Body of pancreas (tissue), 4 donors: ENCODE results near the gene ARHGAP32. TPM values are rescaled to one million over a fixed set of nuclear protein-coding genes. Genes with fewer than 3 reads are reported as not detected.
"Not testable (repeated sequence)": the region's sequence is repeated elsewhere in the genome, so short reads cannot be mapped to it uniquely, and the experiment has no call there.

ENCODE experiments used
- ATAC-seq: fragments of 150-250 bp; one replicate; pipeline ENCODE4 v1.9.1; 2016
- DNase-seq, 4 donors: peaks; one replicate each; pipeline ENCODE4 v3.0.0-alpha.2; 2019
- H3K27ac ChIP-seq, 4 donors: fragments of 200-600 bp; sonication (generic); 1 replicate in 3 of 4; 2 replicates in 1 of 4; pipeline versions ENCODE4 v1.5.1 to v1.6.1; 2016 to 2019; ENCODE audit warnings: mild to moderate bottlenecking in 1 of 4, mixed read lengths in 1 of 4, moderate library complexity in 1 of 4
- H3K27me3 ChIP-seq, 2 donors: fragments of 200-600 bp; sonication (generic); one replicate each; pipeline ENCODE4 v1.6.0; 2016; ENCODE audit warnings: mild to moderate bottlenecking in 1 of 2
- H3K36me3 ChIP-seq, 2 donors: fragments of 200-600 bp; sonication (generic); replicated peaks in 1 of 2; 2 replicates each; pipeline ENCODE4 v1.5.1; 2016; ENCODE audit warnings: low read depth in 2 of 2; ENCODE audit not compliant: insufficient read depth in 1 of 2
- H3K4me1 ChIP-seq: fragments of 200-600 bp; sonication (generic); one replicate; pipeline ENCODE4 v1.6.0; 2016
- H3K4me3 ChIP-seq, 2 donors: fragments of 200-600 bp; sonication (generic); 1 replicate in 1 of 2; 2 replicates in 1 of 2; pipeline ENCODE4 v1.5.1; 2016 to 2019
- H3K9me3 ChIP-seq, 3 donors: fragments of 200-600 bp; sonication (generic); 1 replicate in 2 of 3; 2 replicates in 1 of 3; pipeline ENCODE4 v1.5.1; 2016
- POLR2A ChIP-seq, 3 donors: fragments of 450-650 bp; IDR thresholded peaks; one replicate each; pipeline ENCODE4 v1.6.1; 2016; ENCODE audit warnings: antibody characterized with exemption in 3 of 3, mild to moderate bottlenecking in 2 of 3
- WGBS, 2 donors: methylation state at CpG; one replicate each; pipeline ENCODE4 v1.1.5; 2017; 5-methylcytosine and 5-hydroxymethylcytosine counted together
- intact Hi-C: fragments of 100-400 bp; cut with DNase I; formaldehyde crosslinking; loops from one replicate; pipeline ENCODE4 v1.15.1; 2023
- total RNA-seq, 2 donors: library from RNA; depleted of rRNA; stranded (reverse); fragments of >200 nt; gene quantifications; one replicate each; pipeline ENCODE4 v1.1.0, GENCODE V29; 2016
- TF ChIP-seq, protein P1 (sequence below), 7 experiments: fragments of 450-650 bp in 4 of 7; fragments of 200-600 bp in 3 of 7; sonication (generic) in 3 of 7; IDR thresholded peaks; one replicate each; pipeline ENCODE4 v1.5.1; 2016 to 2019; ENCODE audit warnings: antibody characterized with exemption in 7 of 7

Gene ARHGAP32
- total RNA-seq, 2 donors from 2014 or later: 26.0 to 30.4 TPM

DNA sequence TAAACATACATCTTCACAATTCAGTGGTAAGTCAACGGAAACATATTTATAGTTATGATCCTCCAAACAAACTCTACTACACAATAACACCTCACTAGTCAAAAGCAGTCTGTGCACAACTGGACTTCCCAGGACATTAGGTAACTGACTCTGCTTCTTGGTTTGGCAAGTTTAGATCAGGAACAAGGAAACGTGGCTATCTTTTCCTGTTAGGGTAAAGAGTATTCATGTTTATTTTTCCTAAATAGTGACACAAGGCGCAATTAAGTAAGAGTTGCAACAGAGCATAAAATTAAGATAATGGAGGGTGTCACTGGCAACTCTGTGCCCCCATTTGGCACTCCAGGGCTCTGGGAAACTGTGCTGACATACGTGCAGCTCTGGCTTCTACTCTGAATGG is 179.2 kb downstream of the ARHGAP32 start:
- H3K4me3 ChIP-seq: no peak overlapping the region
- ATAC-seq: no peak
- WGBS, 2 donors: 78 to 80% methylated on average over 4 of the region's 4 CpGs
- H3K4me1 ChIP-seq: peaks cover 13% of the 10 kb centered on the region
- no peaks in the 10 kb centered on the region for H3K36me3 ChIP-seq
- TF ChIP-seq POLR2A (IDR thresholded peaks at IDR 0.05): no peak
- TF ChIP-seq, protein P1, sequence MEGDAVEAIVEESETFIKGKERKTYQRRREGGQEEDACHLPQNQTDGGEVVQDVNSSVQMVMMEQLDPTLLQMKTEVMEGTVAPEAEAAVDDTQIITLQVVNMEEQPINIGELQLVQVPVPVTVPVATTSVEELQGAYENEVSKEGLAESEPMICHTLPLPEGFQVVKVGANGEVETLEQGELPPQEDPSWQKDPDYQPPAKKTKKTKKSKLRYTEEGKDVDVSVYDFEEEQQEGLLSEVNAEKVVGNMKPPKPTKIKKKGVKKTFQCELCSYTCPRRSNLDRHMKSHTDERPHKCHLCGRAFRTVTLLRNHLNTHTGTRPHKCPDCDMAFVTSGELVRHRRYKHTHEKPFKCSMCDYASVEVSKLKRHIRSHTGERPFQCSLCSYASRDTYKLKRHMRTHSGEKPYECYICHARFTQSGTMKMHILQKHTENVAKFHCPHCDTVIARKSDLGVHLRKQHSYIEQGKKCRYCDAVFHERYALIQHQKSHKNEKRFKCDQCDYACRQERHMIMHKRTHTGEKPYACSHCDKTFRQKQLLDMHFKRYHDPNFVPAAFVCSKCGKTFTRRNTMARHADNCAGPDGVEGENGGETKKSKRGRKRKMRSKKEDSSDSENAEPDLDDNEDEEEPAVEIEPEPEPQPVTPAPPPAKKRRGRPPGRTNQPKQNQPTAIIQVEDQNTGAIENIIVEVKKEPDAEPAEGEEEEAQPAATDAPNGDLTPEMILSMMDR (IDR thresholded peaks at IDR 0.05): no peak
- H3K9me3 ChIP-seq: no peaks in the 10 kb centered on the region
- no peak for DNase-seq
- H3K27me3 ChIP-seq: no peaks in the 10 kb centered on the region
- no peak overlapping the region for H3K27ac ChIP-seq
- intact Hi-C loops: no loop called here

DNA sequence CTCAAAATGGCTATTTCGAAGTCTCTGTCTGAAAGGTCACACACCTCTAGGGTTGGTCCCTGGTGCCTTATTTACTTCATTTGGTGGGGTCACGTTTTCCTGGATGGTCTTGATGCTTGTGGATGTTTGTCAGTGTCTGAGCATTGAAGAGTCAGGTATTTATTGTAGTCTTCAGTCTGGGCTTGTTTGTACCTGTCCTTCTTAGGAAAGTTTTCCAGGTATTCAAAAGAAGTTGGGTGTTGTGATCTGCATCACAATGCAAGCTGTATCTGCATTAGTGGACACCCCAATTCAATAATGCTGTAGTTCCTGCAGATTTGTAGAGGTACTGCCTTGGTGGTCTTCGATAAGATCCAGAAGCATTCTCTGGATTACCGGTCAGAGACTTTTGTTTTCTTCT is 186.0 kb downstream of the ARHGAP32 start:
- Histone ChIP-seq H3K4me3 (no peak overlapping the region), H3K36me3 (no peaks in the 10 kb centered on the region), H3K27me3 (no peaks in the 10 kb centered on the region), H3K4me1 (no peaks in the 10 kb centered on the region), H3K9me3 (no peaks in the 10 kb centered on the region), H3K27ac (no peak overlapping the region)
- no peak for TF ChIP-seq POLR2A (IDR thresholded peaks at IDR 0.05)
- TF ChIP-seq, protein P1 (IDR thresholded peaks at IDR 0.05): no peak
- WGBS, 2 donors: 86 to 93% methylated on average over 4 of the region's 4 CpGs
- intact Hi-C loops: no loop called here
- DNase-seq (no peak), ATAC-seq (no peak)

DNA sequence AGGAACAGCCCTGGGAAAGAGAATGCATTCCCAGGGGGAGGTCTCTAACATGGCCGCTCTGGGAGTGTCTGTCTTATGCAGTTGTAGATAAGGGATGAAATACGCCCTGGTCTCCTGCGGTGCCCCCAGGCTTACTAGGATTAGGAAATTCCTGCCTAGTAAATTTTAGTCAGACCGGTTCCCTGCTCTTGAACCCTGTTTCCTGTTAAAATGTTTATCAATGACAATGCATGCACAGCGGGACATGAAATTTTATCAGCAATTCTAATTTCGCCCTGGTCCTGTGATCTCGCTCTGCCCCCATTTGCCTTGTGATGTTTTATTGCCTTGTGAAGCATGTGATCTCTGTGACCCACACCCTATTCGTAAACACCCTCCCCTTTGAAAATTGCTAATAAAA is 193.0 kb downstream of the ARHGAP32 start:
- H3K36me3 ChIP-seq, ATAC-seq, DNase-seq, intact Hi-C loops, H3K9me3 ChIP-seq, H3K27me3 ChIP-seq, H3K4me1 ChIP-seq, H3K27ac ChIP-seq, H3K4me3 ChIP-seq: not testable (repeated sequence)
- WGBS, 2 donors: 94 to 99% methylated on average over 8 of the region's 8 CpGs

DNA sequence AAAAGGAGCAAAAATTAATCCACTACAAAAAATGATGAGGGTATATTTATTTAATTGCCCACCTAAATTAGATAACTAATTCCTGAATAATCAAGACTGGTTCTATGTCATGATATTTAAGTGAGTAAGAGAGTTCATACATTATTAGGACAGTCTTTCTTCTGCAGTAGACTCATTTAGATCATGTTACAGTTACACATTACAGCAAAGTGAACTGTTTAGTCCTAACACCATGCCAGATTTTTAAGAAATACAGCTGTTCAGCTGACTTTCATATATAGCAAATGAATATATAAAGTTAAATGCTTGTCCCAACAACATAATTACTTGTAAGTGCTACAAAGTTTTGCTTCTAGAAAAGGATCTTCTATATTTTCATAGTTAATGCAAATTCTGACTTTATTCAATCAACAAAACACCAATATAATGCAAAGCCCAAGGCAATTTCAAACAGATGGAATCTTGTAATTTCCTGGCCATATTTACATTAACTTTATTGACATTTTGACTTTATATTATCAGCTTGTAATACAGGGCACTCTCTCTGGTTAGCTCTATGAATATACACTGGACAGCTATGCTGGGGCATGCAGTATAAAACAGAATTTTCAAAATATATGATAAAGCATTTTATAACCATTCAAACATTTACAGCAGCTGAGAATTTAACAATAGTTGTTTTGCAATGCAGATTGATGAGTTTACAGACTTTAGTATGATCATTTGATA is 203.7 kb downstream of the ARHGAP32 start:
- Histone ChIP-seq H3K4me3 (no peak overlapping the region), H3K27me3 (no peaks in the 10 kb centered on the region), H3K36me3 (peaks cover 0 to 2% of the 10 kb centered on the region in 2 donors), H3K27ac (no peak overlapping the region), H3K9me3 (no peaks in the 10 kb centered on the region), H3K4me1 (peaks cover 8% of the 10 kb centered on the region)
- TF ChIP-seq, protein P1 (IDR thresholded peaks at IDR 0.05): no peak
- no peak for TF ChIP-seq POLR2A (IDR thresholded peaks at IDR 0.05)
- intact Hi-C loops: no loop called here
- DNase-seq (no peak), ATAC-seq (no peak)

DNA sequence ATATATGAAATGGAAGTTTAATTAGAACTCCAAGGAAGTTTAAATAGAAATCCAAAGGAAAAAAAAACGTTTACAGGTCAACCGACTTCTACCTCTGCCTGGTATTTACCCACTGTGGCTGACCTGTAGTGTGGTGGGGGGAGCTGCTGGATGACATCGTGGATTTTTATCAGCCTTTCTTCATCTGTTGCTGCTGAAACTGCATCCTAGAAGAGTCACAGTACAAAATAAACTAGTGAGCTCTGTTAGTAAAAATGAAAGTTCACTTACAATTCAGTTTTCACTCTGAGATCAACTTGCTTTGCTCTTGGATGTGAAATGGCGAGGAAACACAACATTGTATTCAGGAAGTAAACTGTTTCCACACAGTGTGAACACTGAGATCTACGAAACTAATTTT is 206.2 kb downstream of the ARHGAP32 start:
- intact Hi-C loops: no loop called here
- Histone ChIP-seq H3K27ac (no peak overlapping the region), H3K4me1 (peaks cover 8% of the 10 kb centered on the region), H3K36me3 (peaks cover 0 to 7% of the 10 kb centered on the region in 2 donors), H3K4me3 (no peak overlapping the region), H3K9me3 (no peaks in the 10 kb centered on the region), H3K27me3 (no peaks in the 10 kb centered on the region)
- 65 to 73% methylated on average over 5 of the region's 5 CpGs for WGBS, 2 donors
- DNase-seq (no peak), ATAC-seq (no peak)
- TF ChIP-seq, protein P1 (IDR thresholded peaks at IDR 0.05): no peak
- TF ChIP-seq POLR2A (IDR thresholded peaks at IDR 0.05): no peak
